Stimulated activated CD8-positive, alpha-beta memory T cell treated with anti-CD3 and anti-CD28 coated beads, Interleukin-2, amount 100 ng/mL, for 48 hours (primary cell): Measurements from ENCODE around the gene RAB9A.
"Not testable (repeated sequence)": the region's sequence is repeated elsewhere in the genome, so short reads cannot be mapped to it uniquely, and the experiment has no call there.

Source experiments
- DNase-seq, 2 donors: peaks; one replicate each; pipeline ENCODE4 v3.0.0-alpha.2; 2020; ENCODE audit warnings: low read depth in 2 of 2

The RAB9A gene, protein sequence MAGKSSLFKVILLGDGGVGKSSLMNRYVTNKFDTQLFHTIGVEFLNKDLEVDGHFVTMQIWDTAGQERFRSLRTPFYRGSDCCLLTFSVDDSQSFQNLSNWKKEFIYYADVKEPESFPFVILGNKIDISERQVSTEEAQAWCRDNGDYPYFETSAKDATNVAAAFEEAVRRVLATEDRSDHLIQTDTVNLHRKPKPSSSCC

DNA sequence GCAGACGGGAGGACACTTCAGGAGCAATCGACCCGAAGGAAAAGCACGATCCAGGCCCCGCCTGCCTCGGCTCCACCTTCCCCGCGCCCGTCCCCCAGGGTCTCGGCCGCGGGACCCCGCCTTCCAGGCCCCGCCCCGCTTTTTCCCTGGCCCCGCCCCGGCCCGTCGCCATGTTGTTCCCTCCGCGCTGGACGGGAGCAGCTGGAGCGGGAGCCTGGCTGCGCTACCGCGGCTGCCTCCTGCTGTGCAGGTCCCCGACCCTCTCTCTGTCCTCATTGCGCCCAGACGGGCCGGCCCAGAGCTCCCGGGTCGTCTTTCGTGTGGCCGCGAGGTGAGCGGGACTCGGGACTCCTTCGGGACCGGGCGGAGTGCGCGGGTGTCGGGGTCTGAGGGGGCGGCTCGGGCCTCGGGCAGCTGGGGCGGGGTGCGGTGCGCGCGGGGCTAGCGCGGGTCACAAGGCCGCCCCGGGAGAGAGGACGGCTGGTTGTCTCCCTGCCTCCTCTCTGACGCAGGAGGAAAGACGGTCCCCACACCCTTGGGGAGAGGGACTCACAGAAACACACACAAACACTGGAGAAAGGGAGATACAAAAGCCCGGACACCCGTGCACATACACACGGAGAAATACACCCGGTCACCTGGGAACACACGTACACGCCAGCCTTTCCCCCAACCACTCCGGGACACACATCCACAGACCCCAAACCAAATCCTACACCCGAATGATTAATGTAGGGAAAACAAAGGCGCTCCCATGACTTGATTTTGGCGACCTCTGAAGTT lies at the start of gene RAB9A:
Gene RAB9A, plus strand, starts transcription at position 171 of the 783 bp plus-strand sequence. CDS start 19,619 bp downstream, outside the sequence.
- peak; percentile 77 to 79 for DNase-seq

DNA sequence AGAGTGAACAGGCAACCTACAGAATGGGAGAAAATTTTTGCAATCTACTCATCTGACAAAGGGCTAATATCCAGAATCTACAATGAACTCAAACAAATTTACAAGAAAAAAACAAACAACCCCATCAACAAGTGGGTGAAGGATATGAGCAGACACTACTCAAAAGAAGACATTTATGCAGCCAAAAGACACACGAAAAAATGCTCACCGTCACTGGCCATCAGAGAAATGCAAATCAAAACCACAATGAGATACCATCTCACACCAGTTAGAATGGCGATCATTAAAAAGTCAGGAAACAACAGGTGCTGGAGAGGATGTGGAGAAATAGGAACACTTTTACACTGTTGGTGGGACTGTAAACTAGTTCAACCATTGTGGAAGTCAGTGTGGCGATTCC lies 47.2 kb upstream of the RAB9A start:
- DNase-seq: not testable (repeated sequence)

DNA sequence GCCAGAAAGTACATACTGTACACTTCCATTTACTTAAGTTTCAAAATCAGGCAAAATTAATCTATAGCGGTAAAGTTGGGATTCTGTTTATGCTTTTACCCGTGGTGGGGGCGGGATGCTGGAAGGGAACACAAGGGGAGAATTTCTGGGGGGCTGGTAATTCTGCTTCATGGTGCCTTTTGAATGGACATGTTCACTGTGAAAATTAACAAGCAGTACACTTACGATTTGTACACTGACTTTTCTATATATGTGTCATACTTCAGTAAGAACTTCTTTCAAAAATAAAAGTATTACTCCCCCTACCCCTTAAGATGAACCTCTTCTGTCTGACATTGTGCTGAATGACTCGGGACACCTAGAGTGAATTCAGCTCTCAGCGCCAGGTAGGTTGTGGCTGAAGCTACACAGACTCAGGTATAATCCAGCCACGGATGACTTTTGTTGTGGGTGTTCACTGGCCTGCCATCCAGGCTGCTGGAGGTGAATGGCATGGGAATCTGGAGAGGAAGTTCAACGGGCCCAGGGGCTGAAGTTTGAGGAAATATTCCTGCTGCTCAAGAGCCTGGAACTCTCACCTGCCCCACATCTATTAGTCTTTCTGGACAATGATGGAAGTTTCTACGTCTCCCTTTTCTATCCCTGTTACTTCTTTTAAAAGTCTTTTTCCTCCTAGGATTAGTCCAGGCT lies 43.3 kb upstream of the RAB9A start:
- DNase-seq: no peak

DNA sequence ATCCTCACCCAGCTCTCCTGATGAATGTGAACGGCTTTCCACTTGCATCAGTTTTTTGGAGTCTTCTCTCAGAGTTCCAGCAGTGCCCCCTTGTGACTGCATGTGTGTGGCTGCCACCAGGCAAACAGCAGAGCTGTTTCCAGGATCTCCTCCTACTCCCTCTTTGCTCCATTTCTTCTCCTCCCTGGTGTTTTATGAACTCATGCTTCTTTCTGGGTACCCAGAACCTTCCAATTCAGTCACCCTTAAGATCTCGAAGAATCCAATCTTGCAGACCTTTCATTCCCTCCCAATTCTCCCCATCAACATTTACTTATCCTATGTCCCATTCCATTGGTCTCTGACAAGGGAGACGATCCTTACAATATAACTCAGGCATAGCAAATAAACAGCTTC lies 42.8 kb upstream of the RAB9A start:
- DNase-seq: peak; percentile 8 to 14

DNA sequence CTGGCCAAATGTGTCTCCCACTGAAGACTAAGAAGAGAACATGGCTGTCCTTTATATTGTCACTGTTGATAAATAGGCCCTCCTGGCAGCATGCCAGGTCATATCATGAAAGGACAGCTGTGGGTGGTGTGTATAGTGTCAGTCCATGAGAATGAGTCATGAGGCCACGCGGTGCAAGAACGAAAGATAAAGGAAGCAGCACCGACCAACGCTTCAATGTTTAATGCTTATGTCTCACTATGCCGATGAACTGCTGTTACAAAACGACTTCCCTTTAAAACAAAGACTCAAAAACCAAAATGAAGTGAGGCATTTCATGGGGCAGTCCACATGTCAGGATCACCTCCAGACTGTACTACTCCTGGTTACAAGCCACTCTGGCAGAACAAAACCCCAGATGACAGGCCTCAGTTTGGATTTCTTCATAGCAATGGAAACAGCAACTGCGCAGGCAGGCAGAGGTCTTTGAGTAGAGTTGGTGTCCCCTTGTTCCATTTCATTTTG lies 41.2 kb upstream of the RAB9A start:
- DNase-seq: peak; percentile 20 to 39

DNA sequence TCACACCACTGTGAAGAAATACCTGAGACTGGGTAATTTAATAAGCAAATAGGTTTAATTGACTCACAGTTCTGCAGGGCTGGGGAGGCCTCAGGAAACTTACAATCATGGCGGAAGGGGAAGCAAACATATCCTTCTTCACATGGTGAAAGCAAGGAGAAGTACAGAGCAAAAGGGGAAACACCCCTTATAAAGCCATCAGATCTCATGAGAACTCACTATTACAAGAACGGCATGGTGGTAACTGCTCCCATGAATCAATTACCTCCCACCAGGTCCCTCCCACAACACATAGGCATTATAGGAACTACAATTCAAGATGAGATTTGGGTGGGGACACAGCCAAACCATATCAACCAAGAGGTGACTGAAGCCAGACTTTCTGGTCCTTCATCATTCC lies 40.6 kb upstream of the RAB9A start:
- not testable (repeated sequence) for DNase-seq

DNA sequence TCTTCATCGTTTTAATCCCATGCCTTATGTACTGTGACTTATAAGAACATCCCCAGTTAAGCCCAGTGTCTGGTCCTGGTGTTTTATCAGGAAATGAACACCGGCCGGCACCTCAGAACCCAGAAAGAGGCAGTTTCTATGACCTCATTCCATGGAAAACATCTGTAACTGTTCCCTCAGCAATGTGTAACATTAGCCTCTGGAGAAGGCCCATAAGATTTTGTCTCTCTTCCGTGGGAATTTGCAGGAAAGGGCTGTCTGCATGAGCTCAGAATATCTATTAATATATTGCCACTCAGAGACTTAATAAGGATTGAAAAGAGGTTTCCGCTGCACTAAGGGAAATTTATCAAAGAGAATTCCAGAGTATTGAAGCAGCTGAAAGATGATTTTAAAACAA lies 39.1 kb upstream of the RAB9A start:
- DNase-seq: no peak

DNA sequence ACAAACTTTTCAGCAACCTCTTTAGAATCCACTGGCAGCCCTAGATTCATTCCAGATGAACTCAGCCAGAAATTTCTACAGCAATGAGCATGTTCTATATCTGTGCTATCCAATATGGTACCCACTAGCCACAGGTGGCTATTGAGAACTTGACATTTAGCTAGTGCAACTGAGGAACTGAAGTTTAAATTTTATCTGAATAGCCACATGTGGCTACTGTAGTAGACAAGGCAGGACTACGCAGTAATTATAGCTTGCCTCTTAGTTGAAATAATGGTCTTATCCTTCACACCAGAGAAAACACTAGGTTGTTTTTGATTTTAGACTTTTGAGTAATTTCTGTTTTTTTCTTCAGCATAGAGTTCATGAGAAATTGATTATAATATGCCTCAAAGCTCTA lies 38.6 kb upstream of the RAB9A start:
- DNase-seq: no peak

DNA sequence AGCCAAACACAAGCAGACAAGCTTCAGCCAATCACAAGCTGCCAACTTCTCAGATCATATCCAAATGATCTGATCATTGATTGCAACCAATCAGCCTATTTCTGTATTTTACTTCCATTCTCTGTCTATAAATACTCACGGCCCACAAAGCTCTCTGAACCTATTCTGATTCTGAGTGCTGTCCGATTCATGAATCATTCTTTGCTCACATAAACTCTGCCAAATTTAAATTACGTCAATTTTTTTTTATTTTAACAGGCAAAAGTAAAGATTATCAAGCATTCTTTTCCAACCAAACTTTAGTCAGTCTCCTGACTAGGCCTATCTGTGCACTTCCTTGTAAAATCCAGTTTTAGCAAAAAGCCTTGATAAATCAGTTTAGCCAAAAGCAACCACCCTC lies 37.8 kb upstream of the RAB9A start:
- no peak for DNase-seq

DNA sequence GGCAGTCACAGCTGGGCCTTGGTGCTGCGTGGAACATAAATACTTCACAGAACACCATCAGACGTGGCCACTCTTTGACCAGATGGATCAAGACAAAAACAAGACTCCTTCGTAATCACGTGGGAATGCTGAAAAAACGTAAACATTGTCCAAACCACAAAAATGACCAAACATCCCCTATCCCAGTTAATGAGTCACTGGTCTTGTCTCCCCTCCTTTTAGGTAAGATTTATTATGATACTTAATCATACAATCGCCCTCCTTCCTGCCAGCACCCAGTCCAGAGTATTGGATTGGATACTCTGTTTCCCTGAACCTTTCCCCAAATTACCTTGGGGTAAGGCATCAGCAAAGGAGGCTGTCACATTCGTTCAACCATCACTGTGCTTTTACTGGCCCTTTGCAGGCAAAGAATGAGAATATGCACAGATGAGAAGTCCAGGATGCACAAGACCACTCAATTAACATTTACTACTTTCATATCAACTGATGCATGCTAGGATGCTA lies 36.6 kb upstream of the RAB9A start:
- DNase-seq: no peak

DNA sequence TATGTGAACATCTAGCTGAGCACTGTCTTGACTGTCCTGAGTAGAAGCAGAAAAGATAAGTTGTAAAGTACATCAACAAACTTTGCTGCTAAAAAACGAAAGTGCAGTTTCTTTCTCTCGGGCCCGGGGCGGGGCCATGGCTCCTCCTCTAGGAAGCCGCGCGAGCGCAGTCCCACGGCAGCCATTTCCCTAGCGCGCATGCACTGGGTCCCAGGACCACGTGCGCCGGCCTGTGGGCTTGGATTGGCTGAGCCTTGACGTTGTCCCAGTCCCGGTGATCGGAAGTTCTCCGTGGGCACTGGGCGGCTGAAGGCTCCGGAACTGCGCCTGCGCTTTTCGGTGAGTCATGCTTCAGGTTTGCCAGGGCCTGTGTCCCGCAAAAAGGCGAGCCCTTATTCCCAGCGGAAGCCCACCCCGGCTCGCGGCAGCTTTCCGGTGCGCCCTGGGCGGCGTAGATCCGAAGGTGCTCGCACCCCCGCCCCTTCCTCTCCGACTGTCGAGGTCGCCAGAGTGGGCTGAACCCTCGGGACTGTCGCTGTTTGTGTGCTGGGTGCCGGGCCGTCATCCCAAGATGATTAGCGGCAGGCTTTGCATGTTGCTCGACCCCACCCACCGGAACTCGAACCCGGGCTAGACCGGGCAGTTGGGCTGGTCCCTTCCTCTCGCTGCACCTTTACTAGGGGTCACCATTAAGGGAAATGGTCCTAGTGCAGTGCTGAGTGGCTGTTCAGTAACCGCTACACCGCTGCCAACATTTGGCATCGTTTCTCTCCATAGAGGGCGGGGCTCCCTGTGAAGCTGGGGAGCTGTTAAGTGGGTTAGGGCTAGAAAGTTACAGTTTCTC lies 35.9 kb upstream of the RAB9A start, which contains the start of gene TCEANC:
Gene TCEANC, plus strand, starts transcription at position 292 of the 844 bp plus-strand sequence. CDS start 9,368 bp downstream, outside the sequence.
- DNase-seq: peak; percentile 82 to 94

DNA sequence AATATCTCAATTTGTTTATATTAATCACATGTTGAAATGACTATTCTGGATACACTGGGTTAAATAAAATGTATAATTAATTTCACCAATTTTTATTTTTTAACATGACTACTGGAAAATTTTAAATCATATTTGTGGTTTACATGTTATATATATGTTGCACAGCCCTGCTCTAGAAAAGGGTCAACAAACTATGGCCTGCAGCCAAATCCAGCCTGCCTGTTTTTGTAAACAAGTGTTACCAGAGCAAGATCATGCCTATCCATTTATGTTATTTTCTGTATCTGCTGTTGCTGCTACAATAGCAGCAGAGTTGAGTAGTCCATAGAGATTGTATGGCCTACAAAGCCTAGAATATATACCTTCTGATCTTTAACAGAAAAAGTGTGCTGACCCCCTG lies 34.8 kb upstream of the RAB9A start:
- DNase-seq: no peak

DNA sequence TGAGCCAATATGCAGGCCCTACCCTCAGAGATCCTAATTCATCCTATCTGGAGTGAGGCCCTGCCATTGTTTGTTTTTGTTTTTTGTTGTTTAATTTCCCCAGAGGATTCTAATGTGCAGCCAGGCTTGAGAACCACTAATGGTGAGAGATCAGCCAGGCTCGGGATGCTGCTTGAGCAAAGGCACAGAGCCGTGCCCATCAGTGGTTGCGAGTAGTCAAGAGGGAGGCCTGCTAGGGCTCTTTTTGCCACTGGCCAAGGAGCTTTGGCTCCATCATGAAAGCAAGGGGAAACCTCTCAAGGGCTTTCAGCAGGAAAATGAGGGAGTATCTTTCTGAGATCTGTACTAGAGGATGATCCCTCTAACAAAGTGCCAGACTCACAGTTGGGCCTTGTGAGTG lies 33.3 kb upstream of the RAB9A start:
- DNase-seq: no peak

DNA sequence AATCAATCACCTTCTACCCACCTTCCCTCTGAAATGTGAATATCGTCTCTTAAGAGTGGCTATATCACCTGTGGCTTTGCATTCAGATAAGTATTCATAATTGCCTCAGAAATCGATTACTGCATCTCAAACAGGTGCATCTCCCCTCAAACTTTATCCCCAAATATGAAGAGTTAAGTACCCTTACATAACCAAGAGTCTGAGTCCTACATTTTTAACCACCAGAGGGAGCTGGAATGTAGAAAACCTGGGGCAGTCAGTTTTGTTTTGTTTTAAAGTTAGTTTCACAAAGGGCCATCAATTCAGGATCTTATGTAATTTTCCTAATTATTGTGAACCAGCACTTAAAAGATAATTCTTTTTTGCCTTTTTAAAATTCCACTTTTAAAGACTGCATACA lies 30.3 kb upstream of the RAB9A start:
- DNase-seq: no peak

DNA sequence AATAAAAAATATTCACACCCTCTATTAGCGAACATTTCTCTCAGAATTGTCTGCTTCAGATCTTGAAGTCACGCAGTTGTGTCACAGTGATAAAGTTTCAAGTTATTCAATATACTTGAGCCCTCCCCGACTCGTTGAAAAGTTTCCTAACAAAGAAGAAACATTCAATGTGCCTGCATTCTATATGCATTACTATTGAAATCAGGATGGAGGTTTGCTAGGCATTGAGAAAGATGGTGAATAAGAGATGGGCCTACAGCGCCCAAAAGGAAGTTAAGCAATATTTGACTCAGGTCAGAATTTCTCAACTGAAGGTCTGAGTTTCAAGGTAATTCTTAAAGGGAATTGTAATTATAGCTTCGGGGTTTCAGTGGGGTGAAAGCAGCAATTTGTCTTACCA lies 29.9 kb upstream of the RAB9A start:
- no peak for DNase-seq

DNA sequence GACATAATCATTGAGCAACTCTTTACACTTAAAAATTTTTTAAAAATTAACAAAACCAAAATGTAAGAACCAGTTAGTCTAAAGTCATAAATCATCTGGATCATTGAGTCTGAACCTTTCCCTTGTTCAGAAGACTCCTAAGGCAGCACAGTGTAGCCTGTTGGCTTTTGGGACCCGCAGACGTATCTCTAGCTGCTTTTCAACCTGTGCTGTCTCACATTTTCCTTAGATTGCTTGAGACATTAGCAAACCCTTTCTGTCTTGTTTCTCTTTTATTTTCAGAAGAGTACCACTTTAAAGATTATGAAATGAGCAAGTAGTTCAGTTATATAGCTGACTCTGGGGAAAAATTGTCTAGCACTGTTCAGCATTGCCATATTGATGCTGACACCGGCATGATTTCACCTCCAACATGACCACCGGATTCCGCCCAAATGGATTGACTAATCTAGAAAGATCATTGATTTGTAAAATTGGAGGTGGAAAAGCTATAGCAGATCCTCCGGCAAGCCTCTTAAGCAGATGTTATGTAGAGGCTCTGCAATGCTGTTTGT lies 27.1 kb upstream of the RAB9A start:
- no peak for DNase-seq

DNA sequence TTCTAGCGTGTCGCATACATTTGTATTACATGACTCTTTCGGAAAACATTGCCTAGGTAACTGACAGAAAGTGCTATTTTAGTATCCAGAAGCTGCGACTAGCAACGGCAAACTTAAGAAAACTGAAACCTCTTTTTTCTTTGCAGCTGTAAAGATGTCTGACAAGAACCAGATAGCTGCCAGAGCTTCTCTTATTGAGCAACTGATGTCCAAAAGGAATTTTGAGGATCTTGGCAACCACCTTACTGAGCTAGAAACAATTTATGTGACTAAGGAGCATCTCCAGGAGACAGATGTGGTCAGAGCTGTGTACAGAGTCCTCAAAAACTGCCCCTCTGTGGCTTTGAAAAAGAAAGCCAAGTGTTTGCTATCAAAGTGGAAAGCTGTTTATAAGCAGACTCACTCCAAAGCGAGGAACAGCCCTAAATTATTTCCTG lies 26.6 kb upstream of the RAB9A start:
- DNase-seq: no peak

DNA sequence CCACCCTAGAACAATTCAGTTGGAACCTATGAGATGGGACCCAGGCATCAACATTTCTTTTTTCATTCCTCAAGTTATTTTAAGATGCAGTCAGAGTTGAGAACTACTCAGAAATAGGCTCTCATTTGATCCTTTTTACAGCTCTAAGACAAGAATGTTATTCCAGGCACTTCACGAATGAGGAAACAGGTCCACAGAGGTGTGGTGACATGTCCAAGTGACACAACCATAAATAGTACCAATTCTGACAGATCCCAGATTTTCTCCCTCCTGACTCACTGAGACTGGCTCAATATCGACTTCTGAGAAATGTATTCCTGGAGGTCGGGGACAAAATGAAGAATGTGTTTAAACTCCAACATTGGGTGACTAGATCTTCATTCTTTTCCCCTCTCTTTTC lies 24.9 kb upstream of the RAB9A start:
- no peak for DNase-seq

DNA sequence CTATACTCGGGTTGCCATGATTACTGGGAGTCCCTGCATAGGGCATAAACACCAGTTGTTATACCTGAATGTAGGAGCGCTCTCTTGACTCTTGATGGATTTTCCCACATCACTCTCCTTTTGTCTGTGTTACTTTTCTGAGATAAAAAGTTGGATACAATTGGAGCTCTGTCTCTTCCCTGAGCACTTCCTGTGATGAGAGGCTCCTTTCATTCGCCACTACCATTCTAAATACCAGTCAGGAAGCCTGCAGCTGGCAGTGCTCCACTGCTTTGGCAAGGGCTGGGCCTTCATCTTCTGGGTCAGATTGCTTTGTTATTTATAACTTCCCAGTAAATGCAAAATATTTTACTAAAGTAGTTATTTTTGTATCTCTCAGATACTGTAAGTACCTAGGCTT lies 22.1 kb upstream of the RAB9A start:
- DNase-seq: no peak

DNA sequence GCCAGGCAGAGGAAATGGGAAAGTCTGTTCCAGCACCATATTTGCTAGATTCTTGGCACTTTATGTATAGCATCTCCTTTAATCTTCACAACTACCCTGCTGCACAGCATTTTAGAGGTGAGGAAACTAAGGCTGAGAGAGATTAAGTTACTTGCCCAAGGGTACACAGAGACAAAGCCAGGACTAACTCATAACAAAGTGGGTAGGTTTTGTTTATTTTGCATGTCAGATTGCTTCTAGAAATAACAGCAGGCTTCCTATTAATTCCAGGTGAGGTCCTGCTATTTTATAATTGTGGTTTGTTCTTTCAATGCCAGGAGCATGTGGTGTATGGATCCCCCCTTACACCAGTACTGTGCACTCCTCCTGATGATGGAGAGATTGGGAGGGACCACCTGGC lies 21.0 kb upstream of the RAB9A start:
- DNase-seq: no peak

DNA sequence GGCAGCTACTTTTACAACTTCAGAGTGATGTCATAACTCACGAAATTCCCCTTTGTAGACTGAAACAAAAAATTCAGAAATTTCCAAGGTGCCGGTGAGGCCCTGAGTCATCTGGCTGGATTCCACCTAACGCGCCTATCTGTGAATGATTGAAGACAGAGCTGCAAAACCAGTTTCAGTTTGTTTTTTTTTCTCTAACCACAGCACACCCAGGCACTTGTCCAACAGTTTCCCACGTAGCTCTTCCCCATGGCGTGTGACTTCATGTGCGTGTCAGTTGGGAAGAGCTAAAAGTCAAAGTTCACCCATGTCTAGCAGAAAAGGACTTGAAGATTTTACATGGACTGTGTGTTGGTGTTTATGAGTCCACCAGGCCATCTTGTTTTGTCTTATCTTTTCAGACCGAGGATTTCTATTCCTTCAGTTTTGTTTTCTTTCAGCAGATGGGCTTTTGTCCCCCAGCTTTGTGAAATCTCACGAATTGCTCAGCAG lies 19.6 kb upstream of the RAB9A start:
- peak in 1 of 2 donors; percentile 28 for DNase-seq
